Measurements from ENCODE around the gene FGA. TPM values are rescaled to one million over a fixed set of nuclear protein-coding genes. Genes with fewer than 3 reads are reported as not detected.

The FGA gene
- total and polyA plus RNA-seq, 9 donors, result 0.25 to 8.4 (median 2.4) TPM; not detected in 4

GRCh38 chr4:154551872-154552686 is 38.5 kb downstream of the FGA start:
- 15 to 22% (median 20%) methylated on average over 6 of the region's 6 CpGs for WGBS, 3 donors
- intact Hi-C loops (cut with DNase I), result loop anchor here in 1 of 4 donors (5.0 kb wide), 1 partner anchor 70 kb away; no protein-coding TSS in a partner anchor
- Histone ChIP-seq H3K36me3 (no peaks in the 10 kb centered on the region), H3K27ac (no peak overlapping the region), H3K4me1 (ENCODE audit: insufficient read depth) (peaks cover 4% of the 10 kb centered on the region), H3K9me3 (no peaks in the 10 kb centered on the region), H3K4me3 (no peak overlapping the region), H3K27me3 (no peaks in the 10 kb centered on the region)
- peak; percentile 59 to 78 (median 71) for DNase-seq
- TF ChIP-seq CTCF (IDR thresholded peaks at IDR 0.05) (peak; percentile 51 to 68 (median 57)), EP300 (IDR thresholded peaks at IDR 0.05) (no peak)

GRCh38 chr4:154549894-154550790 is 40.4 kb downstream of the FGA start, which contains the start of gene PLRG1:
PLRG1 (minus strand) TSS chr4:154550400; CDS start chr4:154550308, 92 bp downstream.
- intact Hi-C loops (cut with DNase I), result loop anchor here in 1 of 4 donors (5.0 kb wide), 1 partner anchor 72 kb away; no protein-coding TSS in a partner anchor
- H3K9me3 ChIP-seq, result no peaks in the 10 kb centered on the region
- 0% methylated on average over 51 of the region's 51 CpGs for WGBS, 3 donors
- TF ChIP-seq POLR2A (IDR thresholded peaks at IDR 0.05) (peak; percentile 62), EP300 (IDR thresholded peaks at IDR 0.05) (no peak), CTCF (IDR thresholded peaks at IDR 0.05) (peak in 2 of 3 donors; percentile 31 to 44)
- DNase-seq, result peak; percentile 96 to 98 (median 97)
- H3K4me1 ChIP-seq (ENCODE audit: insufficient read depth), result peaks cover 4% of the 10 kb centered on the region
- H3K4me3 ChIP-seq, result peak within 1 kb of the TSS; percentile 86
- H3K27me3 ChIP-seq, result no peaks in the 10 kb centered on the region
- H3K36me3 ChIP-seq, result no peaks in the 10 kb centered on the region
- peak within 1 kb of the TSS; percentile 4 to 73 for H3K27ac ChIP-seq

- no peaks in the 10 kb centered on the region for H3K27me3 ChIP-seq
- TF ChIP-seq POLR2A (IDR thresholded peaks at IDR 0.05) (no peak), CTCF (IDR thresholded peaks at IDR 0.05) (no peak), EP300 (IDR thresholded peaks at IDR 0.05) (no peak)
- no peaks in the 10 kb centered on the region for H3K36me3 ChIP-seq
- 86 to 91% (median 89%) methylated on average over 4 of the region's 4 CpGs for WGBS, 3 donors
- H3K27ac ChIP-seq, result no peak overlapping the region
- DNase-seq, result no peak
- intact Hi-C loops (cut with DNase I), result no loop called here
- H3K9me3 ChIP-seq, result no peaks in the 10 kb centered on the region
- H3K4me3 ChIP-seq, result no peak overlapping the region
- peaks cover 4% of the 10 kb centered on the region for H3K4me1 ChIP-seq (ENCODE audit: insufficient read depth)
These were observed 44.9 kb downstream of the FGA start for GRCh38 chr4:154545689-154546088.

- intact Hi-C loops (cut with DNase I), result no loop called here
- H3K36me3 ChIP-seq, result no peaks in the 10 kb centered on the region
- no peak for DNase-seq
- TF ChIP-seq CTCF (IDR thresholded peaks at IDR 0.05) (no peak), EP300 (IDR thresholded peaks at IDR 0.05) (no peak)
- H3K9me3 ChIP-seq, result no peaks in the 10 kb centered on the region
- H3K4me1 ChIP-seq (ENCODE audit: insufficient read depth), result no peaks in the 10 kb centered on the region
- H3K4me3 ChIP-seq, result no peak overlapping the region
- 93 to 95% (median 95%) methylated on average over 4 of the region's 4 CpGs for WGBS, 3 donors
- H3K27me3 ChIP-seq, result no peaks in the 10 kb centered on the region
- H3K27ac ChIP-seq, result no peak overlapping the region
These were observed 48.2 kb downstream of the FGA start for GRCh38 chr4:154542271-154542879.

Measured in ovary (tissue), 9 donors.